Gastrocnemius medialis (tissue), 4 donors: Measurements from ENCODE around the gene FNDC4. TPM values are rescaled to one million over a fixed set of nuclear protein-coding genes. Genes with fewer than 3 reads are reported as not detected.

Source experiments
- ATAC-seq, 2 donors: fragments of 150-250 bp; one replicate each; pipeline ENCODE4 v1.9.1; 2016
- DNase-seq, 2 donors: peaks; one replicate each; pipeline ENCODE4 v3.0.0-alpha.2; 2019
- H3K27ac ChIP-seq, 4 donors: fragments of 200-600 bp; sonication (generic); 1 replicate in 1 of 4; 2 replicates in 3 of 4; pipeline ENCODE4 v1.5.1; 2016 to 2018; ENCODE audit warnings: mild to moderate bottlenecking in 2 of 4, moderate library complexity in 1 of 4
- H3K27me3 ChIP-seq, 3 donors: fragments of 200-600 bp; sonication (generic) in 2 of 3; 1 replicate in 1 of 3; 2 replicates in 2 of 3; pipeline versions ENCODE4 v1.5.1 to v1.6.0; 2016 to 2019; ENCODE audit warnings: mild to moderate bottlenecking in 1 of 3, moderate library complexity in 1 of 3
- H3K36me3 ChIP-seq, 2 donors: fragments of 200-600 bp; sonication (generic) in 1 of 2; one replicate each; pipeline ENCODE4 v1.5.1; 2017 to 2018
- H3K4me1 ChIP-seq, 2 donors: fragments of 200-600 bp; sonication (generic) in 1 of 2; one replicate each; pipeline ENCODE4 v1.5.1; 2016 to 2017; ENCODE audit warnings: mild to moderate bottlenecking in 2 of 2
- H3K4me3 ChIP-seq, 4 donors: fragments of 200-600 bp; sonication (generic) in 3 of 4; 1 replicate in 1 of 4; 2 replicates in 3 of 4; pipeline ENCODE4 v1.5.1; 2016 to 2019; ENCODE audit warnings: mild to moderate bottlenecking in 2 of 4
- H3K9me3 ChIP-seq, 3 donors: fragments of 200-600 bp; sonication (generic) in 2 of 3; 1 replicate in 1 of 3; 2 replicates in 2 of 3; pipeline ENCODE4 v1.5.1; 2016 to 2019
- POLR2A ChIP-seq, 2 donors: fragments of 450-650 bp; IDR thresholded peaks; one replicate each; pipeline ENCODE4 v1.6.1; 2017; ENCODE audit warnings: antibody characterized with exemption in 2 of 2, mild to moderate bottlenecking in 2 of 2, moderate library complexity in 2 of 2
- in situ Hi-C, 4 donors: fragments of 200-750 bp; cut with MboI; loops; one replicate each; pipeline versions ENCODE4 v1.15.0 to v1.8.0; 2017; ENCODE audit warnings: low sequenced_read_pairs in 4 of 4
- intact Hi-C: fragments of 100-400 bp; cut with DNase I; formaldehyde crosslinking; loops from one replicate; pipeline ENCODE4 v1.15.1; 2023; ENCODE audit warnings: low total_unique reads
- total RNA-seq, 4 donors: library from RNA; depleted of rRNA; stranded (reverse); fragments of >200 nt; gene quantifications; one replicate each; pipeline versions ENCODE4 v1.1.0 to v1.2.3, GENCODE V29; 2016
- TF ChIP-seq, protein P1 (sequence below), 5 experiments: fragments of 450-650 bp in 3 of 5; fragments of 200-600 bp in 2 of 5; sonication (generic) in 2 of 5; IDR thresholded peaks in 4 of 5; conservative IDR thresholded peaks in 1 of 5; 1 replicate in 4 of 5; 2 replicates in 1 of 5; pipeline ENCODE4 v1.5.1; 2016 to 2019; ENCODE audit warnings: antibody characterized with exemption in 5 of 5, mild to moderate bottlenecking in 3 of 5, moderate library complexity in 3 of 5

FNDC4 gene
- total RNA-seq, 4 donors from 2014 or later: 2.0 to 6.4 (median 3.1) TPM

DNA sequence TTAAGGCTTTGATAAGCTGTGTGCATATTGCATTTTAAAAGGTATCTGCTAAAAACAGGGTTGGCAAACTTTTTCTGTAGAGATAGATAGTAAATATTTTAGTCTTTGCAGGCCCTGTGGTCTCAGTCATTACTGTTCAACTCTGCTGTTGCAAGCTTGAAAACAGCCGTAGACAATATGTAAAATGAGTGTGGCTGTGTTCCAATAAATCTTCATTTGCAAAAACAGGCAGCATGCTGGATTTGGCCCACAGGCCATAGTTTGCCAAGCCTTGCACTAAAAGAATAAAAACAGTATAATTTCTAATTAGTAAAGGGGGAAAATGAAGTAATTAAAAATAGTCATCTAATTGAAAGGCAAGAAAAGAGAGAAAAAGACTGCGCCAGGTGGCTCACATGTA is 37.0 kb upstream of the FNDC4 start:
- ATAC-seq: no peak
- in situ Hi-C loops (no loop called here), intact Hi-C loops (no loop called here)
- Histone ChIP-seq H3K36me3 (no peaks in the 10 kb centered on the region), H3K4me3 (no peak overlapping the region), H3K9me3 (no peaks in the 10 kb centered on the region), H3K27ac (no peak overlapping the region), H3K27me3 (no peaks in the 10 kb centered on the region), H3K4me1 (no peaks in the 10 kb centered on the region)
- no peak for DNase-seq
- TF ChIP-seq, protein P1, sequence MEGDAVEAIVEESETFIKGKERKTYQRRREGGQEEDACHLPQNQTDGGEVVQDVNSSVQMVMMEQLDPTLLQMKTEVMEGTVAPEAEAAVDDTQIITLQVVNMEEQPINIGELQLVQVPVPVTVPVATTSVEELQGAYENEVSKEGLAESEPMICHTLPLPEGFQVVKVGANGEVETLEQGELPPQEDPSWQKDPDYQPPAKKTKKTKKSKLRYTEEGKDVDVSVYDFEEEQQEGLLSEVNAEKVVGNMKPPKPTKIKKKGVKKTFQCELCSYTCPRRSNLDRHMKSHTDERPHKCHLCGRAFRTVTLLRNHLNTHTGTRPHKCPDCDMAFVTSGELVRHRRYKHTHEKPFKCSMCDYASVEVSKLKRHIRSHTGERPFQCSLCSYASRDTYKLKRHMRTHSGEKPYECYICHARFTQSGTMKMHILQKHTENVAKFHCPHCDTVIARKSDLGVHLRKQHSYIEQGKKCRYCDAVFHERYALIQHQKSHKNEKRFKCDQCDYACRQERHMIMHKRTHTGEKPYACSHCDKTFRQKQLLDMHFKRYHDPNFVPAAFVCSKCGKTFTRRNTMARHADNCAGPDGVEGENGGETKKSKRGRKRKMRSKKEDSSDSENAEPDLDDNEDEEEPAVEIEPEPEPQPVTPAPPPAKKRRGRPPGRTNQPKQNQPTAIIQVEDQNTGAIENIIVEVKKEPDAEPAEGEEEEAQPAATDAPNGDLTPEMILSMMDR (IDR thresholded peaks at IDR 0.05 in 4 of 5, conservative IDR thresholded peaks at IDR 0.05 in 1 of 5): no peak
- no peak for TF ChIP-seq POLR2A (IDR thresholded peaks at IDR 0.05)

DNA sequence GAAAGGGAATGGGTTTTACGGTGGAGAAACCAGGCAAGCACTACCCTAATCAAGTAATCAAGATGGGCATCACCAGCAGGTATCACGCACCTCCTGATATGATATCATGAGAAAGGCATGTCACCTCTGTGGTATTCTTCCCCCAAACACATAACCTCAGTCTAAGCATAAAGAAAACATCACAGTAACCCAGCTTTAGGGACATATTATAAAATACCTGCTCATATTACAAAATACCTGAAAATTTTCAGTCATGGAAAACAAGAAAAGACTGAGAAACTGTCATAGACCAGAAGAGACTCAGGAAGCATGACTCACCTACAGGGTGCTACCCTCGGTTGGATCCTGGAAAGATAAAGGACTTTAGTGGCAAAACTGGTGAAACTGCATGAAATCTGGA is 32.2 kb upstream of the FNDC4 start:
- no peaks in the 10 kb centered on the region for H3K27me3 ChIP-seq
- in situ Hi-C loops: no loop called here
- ATAC-seq (no peak), DNase-seq (no peak)
- H3K36me3 ChIP-seq: no peaks in the 10 kb centered on the region
- no peak overlapping the region for H3K4me3 ChIP-seq
- no peaks in the 10 kb centered on the region for H3K4me1 ChIP-seq
- H3K27ac ChIP-seq: no peak overlapping the region
- TF ChIP-seq, protein P1 (IDR thresholded peaks at IDR 0.05 in 4 of 5, conservative IDR thresholded peaks at IDR 0.05 in 1 of 5): no peak
- TF ChIP-seq POLR2A (IDR thresholded peaks at IDR 0.05): no peak
- H3K9me3 ChIP-seq: no peaks in the 10 kb centered on the region
- intact Hi-C loops: loop anchor here (10.0 kb wide), 1 partner anchor 62 kb away; no protein-coding TSS in a partner anchor

DNA sequence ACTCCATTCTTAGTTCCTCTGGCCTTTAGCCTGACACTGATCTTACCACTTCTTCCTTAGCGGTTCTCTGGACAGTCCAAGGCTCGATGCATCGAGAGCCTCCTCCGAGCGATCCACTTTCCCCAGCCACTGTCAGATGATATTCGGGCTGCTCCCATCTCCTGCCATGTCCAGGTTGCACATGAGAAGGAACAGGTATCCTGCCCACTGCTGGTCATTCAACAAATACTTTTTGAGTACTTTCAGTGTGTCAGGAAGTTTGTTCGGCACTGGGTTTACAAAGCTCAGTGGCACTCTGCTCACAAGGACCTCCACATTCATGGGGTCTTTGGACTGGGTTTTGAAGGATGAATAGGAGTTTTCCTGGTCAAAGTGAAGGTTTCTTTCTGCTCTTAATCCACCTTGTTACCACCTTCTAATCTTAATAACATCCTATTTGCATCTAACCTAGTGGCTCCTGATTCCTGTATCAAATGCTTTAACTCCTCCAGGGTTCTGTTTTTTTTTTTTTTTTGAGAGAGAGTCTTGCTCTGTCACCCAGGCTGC is 27.5 kb upstream of the FNDC4 start:
- no peak for TF ChIP-seq POLR2A (IDR thresholded peaks at IDR 0.05)
- TF ChIP-seq, protein P1 (IDR thresholded peaks at IDR 0.05 in 4 of 5, conservative IDR thresholded peaks at IDR 0.05 in 1 of 5): no peak
- no peaks in the 10 kb centered on the region for H3K36me3 ChIP-seq
- in situ Hi-C loops: no loop called here

DNA sequence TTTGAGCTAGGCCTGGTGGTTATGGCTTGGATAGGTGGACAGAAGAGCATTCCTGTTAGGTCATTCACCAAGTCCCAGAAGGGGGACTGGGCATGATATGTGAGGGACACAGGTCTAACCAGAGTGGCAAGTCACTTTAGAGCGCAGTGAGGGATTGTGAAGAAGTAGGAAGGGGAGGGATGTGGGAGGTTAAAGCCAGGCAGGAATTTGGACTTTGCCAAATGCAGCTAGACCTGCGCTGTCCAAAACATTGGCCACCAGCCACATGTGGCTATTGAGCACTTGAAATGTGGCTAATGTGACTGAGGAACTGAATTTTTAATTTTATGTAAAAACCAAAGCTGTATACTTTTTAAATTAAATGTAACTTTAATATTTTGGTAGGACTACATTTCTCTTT is 25.3 kb upstream of the FNDC4 start:
- Histone ChIP-seq H3K4me3 (no peak overlapping the region), H3K9me3 (no peaks in the 10 kb centered on the region), H3K36me3 (no peaks in the 10 kb centered on the region), H3K27me3 (no peaks in the 10 kb centered on the region), H3K27ac (no peak overlapping the region), H3K4me1 (no peaks in the 10 kb centered on the region)
- DNase-seq: no peak
- in situ Hi-C loops (no loop called here), intact Hi-C loops (loop anchor here (10.0 kb wide), 1 partner anchor 56 kb away; no protein-coding TSS in a partner anchor)
- ATAC-seq: no peak
- TF ChIP-seq POLR2A (IDR thresholded peaks at IDR 0.05): no peak
- TF ChIP-seq, protein P1 (IDR thresholded peaks at IDR 0.05 in 4 of 5, conservative IDR thresholded peaks at IDR 0.05 in 1 of 5): no peak

More for the DNA sequence above, 27.5 kb upstream of the FNDC4 start:
- Histone ChIP-seq H3K4me3 (no peak overlapping the region), H3K27me3 (no peaks in the 10 kb centered on the region), H3K27ac (no peak overlapping the region), H3K9me3 (no peaks in the 10 kb centered on the region), H3K4me1 (no peaks in the 10 kb centered on the region)
- ATAC-seq (no peak), DNase-seq (no peak)
- intact Hi-C loops: loop anchor here (10.0 kb wide), 1 partner anchor 58 kb away; no protein-coding TSS in a partner anchor

DNA sequence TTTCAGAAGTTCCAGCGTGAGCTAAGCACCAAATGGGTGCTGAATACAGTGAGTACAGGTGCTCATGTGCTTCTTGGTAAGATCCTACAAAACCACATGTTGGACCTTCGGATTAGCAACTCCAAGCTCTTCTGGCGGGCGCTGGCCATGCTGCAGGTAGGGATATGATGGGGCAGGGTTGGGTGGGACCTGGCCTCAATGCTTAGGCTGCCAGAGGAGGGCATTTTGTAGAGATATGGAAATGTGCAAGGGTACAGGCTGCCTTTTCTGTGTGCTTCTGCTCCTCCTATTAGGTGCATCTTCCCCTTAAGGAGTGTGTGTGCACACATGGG is 23.7 kb upstream of the FNDC4 start:
- ATAC-seq (no peak), DNase-seq (no peak)
- intact Hi-C loops: no loop called here
- in situ Hi-C loops: no loop called here
- Histone ChIP-seq H3K9me3 (no peaks in the 10 kb centered on the region), H3K36me3 (no peaks in the 10 kb centered on the region), H3K27ac (no peak overlapping the region), H3K4me3 (no peak overlapping the region), H3K27me3 (no peaks in the 10 kb centered on the region), H3K4me1 (no peaks in the 10 kb centered on the region)
- TF ChIP-seq, protein P1 (IDR thresholded peaks at IDR 0.05 in 4 of 5, conservative IDR thresholded peaks at IDR 0.05 in 1 of 5): no peak
- TF ChIP-seq POLR2A (IDR thresholded peaks at IDR 0.05): no peak
